Hepatocyte (in vitro differentiated cells): Measurements from ENCODE around the gene ITGA11.
"Not testable (repeated sequence)": the region's sequence is repeated elsewhere in the genome, so short reads cannot be mapped to it uniquely, and the experiment has no call there.

ENCODE experiments used
- CTCF ChIP-seq: fragments of 200-600 bp; sonication (generic); IDR thresholded peaks from 2 replicates; pipeline ENCODE4 v1.5.1; 2016; ENCODE audit warnings: antibody characterized with exemption, mild to moderate bottlenecking; ENCODE audit not compliant: poor library complexity
- EZH2 ChIP-seq: fragments of 200-600 bp; sonication (generic); IDR thresholded peaks from 2 replicates; pipeline ENCODE4 v1.6.1; 2016; ENCODE audit warnings: antibody characterized with exemption, mild to moderate bottlenecking, borderline replicate concordance
- EZH2phosphoT487 ChIP-seq: fragments of 200-600 bp; sonication (generic); IDR thresholded peaks from one replicate; pipeline ENCODE4 v1.6.1; 2018; ENCODE audit warnings: antibody characterized with exemption, mild to moderate bottlenecking, low read depth, moderate library complexity; ENCODE audit not compliant: unreplicated experiment, severe bottlenecking

GRCh38 chr15:68422403-68423145 is 9.4 kb downstream of the ITGA11 start:
- not testable (repeated sequence) for TF ChIP-seq EZH2, CTCF, EZH2phosphoT487
